GM18508 (cell line): ENCODE data around the gene ANO6.
"Not testable (repeated sequence)": the region's sequence is repeated elsewhere in the genome, so short reads cannot be mapped to it uniquely, and the experiment has no call there.

Experiments used
- ATAC-seq: cut with Tn5 transposase; IDR thresholded peaks from one replicate; pipeline ENCODE4 v1.9.1; 2021; ENCODE audit warnings: moderate number of reproducible peaks; ENCODE audit not compliant: insufficient read depth, unreplicated experiment

Gene ANO6

DNA sequence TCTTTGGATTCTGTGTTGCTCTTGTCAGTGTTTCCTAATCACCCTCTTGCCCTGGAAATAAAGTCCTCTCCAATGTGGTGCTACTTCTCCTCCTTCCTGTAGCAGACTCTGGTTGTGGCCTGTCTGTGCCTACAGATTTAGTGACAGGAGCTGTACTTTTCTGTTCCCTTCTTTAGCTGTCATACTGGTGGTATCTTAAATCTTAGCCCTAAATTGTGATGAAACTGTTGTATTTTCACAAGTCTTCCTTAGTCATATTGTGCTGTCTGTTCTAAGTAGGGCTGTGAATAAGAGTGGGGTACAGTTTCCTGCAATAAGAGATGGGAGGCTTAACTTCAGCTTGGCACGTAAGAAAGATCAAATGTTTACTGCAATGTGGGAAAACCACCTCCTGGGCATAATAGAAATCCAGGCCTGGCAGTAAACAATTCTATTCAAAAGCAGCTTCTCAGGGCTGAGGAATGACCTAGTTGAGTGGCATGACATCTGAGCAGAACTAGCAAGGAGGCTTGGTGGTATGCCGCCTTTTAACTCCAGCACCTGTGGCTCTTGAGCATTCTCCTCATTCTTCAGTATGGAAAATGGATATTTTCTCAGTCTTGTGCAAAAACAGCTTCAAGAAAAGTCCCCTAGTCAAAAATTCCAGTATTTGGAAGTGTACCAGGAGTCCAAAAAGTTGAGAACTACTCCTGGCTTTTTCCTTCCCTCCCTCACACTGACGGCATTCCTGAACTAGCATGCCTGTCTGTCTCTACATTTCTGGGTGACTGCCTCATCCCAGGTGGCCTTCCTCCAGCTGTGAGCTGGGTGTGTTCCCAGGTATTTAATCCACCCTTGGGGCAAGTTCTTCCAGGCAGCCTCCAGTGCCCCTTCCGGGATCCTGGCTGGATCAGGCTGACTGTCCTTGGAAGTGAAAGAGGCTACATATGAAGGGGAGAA, 19.5 kb downstream of the ANO6 start:
- ATAC-seq = no peak

DNA sequence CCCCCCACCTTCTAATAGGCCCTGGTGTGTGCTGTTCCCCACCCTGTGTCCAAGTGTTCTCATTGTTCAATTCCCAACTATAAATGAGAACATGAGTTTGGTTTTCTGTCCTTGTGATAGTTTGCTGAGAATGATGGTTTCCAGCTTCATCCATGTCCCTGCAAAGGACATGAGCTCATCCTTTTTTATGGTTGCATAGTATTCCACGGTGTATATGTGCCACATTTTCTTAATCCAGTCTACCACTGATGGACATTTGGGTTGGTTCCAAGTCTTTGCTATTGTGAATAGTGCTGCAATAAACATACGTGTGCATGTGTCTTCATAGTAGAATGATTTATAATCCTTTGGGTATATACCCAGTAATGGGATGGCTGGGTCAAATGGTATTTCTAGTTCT, 20.5 kb downstream of the ANO6 start:
- not testable (repeated sequence) for ATAC-seq

DNA sequence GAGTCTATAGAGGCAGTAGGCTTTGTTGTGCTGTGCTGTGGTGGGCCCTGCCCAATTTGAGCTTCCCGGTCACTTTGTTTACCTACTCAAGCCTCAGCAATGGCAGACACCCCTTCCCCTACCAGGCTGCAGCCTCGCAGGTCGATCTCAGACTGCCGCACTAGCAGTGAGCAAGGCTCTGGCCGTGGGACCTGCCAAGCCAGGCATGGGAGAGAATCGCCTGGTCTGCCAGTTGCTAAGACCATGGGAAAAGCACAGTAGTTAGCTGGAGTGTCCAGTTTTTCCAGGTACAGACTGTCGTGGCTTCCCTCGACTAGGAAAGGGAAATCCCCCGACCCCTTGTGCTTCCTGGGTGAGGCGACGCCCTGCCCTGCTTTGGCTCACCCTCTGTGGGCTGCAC, 26.3 kb downstream of the ANO6 start:
- no peak for ATAC-seq

DNA sequence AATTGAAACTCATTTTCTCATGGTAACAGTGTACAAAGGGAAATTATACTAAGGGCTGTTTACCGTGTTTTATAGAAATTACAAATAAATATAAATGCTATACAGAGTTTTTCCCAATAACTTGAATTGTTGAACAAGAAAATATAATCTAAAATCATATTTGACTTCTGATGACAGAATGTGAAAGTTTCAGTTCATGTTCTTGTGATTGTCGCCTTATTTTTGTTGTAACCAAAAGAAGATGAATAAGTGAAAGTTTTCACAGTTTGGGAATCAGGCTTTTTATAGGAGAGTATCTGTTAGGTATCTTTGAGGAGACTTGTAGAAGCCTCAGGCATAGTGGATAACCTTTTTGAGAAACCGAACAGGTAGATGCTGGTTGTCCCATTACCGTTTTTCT, 28.1 kb downstream of the ANO6 start:
- peak; percentile 14 for ATAC-seq

DNA sequence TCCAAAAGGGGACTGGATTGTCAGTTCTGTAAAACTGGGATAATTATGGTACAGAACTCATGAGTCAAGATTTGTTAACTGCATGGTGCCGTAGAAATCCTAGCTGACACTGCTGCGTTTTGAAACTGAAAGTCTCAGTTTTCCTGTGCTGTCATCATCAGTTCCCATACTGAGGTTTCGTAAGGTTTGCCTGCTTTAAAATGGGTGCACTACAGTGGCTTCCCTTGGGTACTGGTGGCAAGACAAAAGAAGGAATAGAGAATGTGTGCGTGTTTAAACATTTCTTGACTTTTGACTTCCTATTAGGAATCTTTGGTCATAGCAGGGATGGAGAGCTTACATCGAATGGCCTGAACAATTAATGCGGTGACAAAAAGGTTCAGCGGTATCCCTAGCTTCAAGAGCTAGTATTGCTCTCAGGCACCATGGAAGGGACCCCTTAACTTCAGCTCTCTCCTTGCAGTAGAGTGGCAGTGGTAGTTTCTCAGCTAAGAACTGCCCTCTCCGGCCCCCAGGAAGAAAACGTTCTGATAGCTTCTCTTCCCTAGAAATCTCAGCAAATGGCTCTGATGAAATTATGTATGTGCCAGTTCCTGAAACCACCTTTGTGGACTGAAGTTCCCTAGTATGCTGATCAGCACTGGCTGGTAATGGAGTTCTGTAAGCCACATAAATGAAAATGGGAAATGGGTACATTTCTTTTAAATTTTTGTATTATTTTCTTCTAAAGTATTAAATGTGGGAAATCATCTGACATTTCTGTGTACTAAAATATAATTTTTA, 28.9 kb downstream of the ANO6 start:
- ATAC-seq = peak; percentile 70

DNA sequence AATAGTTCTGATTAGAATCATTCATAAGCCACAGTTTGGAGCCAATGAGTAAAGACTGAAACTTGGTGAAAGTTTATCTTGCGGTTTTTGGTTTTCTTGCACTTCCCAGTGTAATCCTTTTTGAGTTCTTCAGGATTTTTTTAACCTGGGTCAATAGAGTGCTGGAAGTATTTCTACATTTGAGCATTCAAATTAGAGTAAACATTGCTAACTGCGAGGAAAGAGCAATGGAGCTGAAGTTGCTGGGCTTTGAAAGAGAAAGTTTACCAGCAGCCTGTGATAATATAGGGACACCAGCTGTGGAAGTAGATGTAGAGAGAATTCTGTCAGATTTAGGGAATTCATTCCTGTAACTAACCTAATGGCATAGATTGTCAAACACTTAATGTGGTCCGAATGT, 30.3 kb downstream of the ANO6 start:
- no peak for ATAC-seq

DNA sequence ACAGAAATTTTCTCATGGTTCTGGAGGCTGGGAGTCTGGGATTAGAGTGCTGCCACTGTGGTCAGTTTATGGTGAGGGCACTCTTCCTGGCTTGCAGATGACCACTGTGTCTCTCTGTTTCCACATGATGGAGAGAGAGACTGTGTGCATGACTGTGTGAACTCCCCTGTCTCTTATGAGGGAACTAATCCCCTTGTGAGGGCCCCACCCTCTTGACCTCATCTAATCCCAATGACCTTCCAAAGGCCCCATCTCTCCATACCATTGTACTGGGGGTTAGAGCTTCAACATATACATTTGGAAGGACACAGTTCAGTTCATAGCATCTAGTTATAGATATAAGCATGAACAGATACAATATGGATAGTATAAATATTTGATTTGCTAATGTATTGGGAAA, 31.7 kb downstream of the ANO6 start:
- ATAC-seq = no peak

DNA sequence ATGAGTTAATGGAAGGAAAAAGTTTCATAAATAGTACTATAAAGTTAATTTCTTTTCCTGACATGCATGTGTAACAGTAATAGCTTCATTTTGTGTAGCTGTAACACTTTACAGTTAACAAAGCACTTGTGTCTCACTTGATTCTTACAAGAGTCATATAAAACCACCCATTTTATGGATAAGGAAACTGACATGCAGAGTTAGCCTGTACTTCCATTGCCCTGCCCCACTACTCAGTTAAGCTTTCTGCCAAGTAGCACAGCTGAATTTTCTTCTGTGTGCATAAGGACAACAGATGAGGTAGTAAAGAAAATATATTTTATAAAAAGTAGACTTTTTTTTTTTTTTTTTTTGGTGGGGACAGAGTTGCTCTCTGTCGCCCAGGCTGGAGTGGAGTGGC, 32.2 kb downstream of the ANO6 start:
- no peak for ATAC-seq

DNA sequence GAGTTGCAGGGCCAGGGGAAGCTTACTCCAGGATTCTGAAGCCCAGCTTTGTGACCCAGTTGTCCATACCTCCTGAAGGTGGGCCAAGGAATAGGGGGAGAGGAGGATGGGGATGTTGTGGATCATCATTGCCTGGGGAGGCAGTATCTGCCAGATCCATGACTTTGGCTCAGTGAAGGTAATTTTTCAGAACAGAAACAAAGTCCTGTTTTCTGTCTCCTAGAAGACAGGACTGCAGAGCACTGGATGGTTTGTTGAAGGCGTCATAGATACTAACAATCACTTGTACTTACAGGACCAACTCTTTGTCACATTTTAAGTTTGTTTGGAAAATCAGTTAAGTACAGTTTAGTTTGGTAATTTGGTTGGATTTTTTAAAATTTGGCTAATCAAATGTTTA, 38.4 kb downstream of the ANO6 start:
- no peak for ATAC-seq

DNA sequence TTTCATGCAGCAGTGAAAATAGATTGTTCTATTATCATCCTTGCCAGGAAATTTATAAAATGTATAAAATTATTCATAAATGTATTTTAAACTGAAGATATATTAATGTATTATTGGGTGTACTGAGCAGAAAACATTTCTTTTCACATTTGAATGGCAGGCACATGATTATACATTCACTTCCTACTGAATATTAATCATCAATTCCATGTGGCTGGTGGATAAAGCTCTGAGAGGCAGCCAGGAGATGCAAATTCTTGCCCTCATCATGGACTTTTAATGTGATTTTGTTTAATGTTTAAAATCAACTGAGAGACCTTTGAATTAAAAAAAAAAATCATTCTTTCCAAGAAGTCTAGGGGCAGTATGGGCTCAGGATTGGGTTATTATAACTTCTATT, 40.8 kb downstream of the ANO6 start:
- ATAC-seq = no peak

DNA sequence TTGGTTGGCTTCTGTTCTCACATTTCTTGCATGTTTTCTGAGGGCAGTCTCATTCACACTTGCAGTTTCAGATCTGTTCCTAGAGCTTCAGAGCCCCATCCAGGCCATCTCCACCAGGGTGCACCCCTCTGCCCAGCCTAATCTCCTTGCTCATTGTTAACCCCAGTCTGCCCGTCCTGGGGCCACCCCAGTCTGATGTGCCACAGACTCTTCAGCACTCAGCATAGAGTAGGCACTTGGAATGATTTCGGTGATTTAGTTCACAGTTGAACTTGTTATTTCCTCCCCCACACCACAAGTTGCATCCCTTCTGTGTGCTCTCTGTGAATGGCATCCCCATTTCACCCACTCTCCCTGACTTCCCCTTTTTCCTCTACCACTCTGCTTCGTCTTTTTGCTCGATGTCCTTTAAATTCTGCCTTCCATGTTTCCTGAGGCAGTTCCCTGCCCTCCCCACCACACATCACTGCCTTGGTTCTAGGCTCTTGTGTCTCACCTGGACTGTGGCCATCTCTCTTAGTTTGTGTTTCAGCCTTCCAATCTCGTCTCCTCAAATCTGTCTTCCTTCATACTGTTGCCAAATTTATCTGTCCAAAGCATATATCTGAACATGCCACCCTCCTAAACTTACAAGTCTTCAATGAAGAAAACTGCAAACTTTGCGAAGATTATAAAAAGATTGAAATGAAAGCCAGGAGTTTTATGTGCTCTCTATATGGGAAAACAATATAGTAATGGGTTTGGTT, 41.5 kb downstream of the ANO6 start:
- peak; percentile 70 for ATAC-seq

DNA sequence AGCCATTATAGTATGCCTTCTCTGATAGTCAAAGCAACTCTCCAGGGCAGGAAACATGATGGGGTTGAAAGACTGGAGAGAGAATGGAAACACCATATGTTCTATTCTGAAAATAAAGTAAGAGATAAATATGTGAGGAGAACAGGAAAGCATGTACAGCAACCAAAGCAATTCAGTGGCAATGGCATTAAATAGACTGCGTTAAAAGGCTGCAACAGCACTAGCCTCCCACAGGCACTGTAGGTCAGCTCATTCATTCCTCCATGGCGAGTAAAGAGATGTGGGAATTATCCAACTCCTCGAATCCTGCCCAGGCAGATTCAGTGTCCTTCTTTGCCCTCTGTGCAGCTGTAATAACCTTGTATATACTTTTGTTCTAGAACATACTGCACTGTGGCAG, 43.8 kb downstream of the ANO6 start:
- no peak for ATAC-seq

DNA sequence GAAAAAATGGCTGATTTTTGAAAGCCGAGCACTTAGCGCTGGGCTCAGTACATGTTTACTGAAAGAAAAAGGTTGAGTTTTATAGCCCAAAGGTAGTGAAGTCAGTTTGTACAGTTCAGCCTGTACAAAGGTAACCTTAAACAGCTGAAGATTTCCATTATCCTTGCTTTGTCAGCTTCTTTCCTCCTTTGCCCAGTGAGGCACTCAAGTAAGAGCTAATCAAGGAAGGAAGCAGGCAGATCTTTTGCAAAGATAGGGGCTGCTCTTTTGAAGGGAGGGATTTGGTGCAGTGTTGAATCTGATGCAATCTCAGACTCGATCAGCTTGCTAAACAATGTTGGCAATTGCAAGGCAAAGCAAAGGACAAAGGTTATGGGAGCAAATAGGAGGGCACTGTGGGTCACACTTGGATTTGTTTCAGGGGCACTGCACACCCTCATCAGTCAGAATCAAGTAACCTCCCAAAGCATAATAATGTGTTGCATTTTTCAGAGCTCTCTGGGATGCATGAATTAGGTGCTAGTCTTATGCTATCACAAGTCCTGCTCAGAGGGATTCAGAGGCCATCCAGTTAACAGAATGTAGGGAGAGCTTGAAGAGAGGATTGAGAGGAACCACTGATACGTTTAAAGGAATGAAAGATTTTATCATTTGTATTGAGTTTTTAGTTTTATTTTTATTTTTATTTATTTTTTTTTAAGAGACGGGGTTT, 44.4 kb downstream of the ANO6 start:
- ATAC-seq = no peak

DNA sequence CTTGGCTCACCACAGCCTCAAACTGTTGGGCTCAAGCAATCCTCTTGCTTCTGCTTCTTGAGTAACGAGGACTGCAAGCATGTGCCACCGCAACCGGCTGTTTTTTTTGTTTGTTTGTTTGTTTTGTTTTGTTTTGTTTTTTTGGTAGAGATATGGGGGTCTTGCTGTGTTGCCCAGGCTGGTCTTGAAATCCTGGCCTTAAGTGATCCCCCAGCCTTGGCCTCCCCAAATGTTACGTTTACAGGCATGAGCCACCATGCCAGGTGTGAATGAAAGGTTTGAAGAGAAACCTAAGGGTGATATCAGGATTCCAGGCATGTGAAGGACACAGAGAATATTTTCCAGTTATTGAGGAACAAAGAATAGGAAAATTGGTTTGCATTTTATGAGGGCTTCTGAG, 45.0 kb downstream of the ANO6 start:
- ATAC-seq = no peak

DNA sequence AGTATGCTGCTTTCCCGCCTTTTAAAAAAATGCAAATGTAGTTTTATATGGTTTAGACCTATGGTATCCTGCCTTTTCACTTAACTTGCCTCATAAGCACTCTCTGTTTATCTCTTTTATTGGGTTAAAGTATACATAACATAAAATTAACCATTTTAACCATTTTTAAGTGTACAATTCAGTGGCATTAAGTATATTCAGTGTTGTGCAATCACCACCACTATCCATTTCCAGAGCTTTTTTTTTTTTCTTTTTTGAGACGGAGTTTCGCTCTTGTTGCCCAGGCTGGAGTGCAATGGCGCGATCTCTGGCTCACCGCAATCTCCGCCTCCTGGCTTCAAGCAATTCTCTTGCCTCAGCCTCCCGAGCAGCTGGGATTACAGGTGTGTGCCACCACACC, 46.3 kb downstream of the ANO6 start:
- not testable (repeated sequence) for ATAC-seq

DNA sequence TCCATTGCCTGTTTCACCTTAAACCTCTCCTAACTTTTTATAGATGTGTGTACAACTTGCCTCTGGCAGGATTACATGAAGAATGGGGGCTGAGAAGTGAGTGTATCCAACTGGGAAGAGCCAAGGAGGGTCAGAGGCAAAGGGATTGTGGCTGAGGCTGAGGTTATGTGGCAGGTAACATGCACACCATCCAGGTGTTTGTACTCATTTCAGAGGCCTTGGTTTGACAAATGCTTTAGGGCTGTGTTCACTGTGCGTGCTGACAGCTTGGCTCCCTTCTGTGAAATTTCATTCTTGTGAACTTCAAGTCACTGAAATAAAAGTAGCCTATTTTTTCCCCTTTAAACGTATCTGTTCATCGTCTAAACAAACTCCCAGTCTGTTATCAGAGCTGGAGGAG, 47.7 kb downstream of the ANO6 start:
- no peak for ATAC-seq

DNA sequence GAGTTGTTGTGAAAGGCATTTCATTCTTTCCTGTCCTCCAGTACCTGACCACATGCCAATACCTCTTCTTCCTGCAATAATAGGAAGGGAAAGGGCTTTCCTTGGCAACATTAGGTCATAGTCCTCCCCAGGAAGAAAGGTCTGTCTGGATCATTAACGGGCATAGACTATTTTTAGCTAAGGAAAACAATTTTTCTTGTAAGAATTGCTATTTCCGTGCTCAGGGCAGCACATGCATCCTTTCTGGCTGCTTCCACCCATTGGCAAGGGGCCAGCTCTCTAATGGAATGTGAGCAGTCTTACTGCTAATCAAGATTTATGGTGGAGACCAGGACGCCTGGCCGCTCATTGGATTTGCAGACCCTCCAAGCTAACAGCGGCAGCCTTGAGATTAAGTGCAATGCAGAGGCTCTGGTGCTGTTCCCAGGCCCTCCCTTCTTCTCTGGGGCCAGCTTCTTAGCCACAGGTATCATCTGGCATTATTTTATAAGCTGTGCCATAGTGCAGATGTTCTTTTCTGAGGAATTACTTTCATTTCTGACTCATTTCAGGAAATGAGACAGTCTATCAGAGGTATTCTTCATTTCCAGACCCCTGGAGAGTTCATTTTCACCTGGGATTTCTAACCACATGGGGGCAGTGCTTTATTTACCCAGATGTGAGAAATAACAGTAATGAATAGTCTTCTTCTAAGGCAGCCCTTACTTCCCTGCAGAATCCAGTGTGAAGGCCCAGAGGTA, 52.9 kb downstream of the ANO6 start:
- ATAC-seq = no peak

DNA sequence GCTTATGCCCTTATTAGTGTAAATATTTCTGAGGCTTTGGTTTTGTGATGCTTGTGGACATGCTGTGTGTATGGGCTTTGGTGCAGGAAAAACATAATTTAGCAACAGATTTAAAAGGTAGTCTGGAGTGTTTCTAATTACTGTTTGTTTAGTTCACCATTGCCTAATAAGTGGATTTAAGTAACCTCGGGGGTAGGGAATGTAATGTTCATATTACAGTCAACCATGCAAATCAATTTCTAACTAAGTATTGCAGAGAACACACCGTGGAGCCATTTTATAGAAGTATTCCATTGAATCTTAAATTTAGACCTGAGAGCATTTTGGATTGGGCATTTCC, 53.5 kb downstream of the ANO6 start:
- ATAC-seq = no peak

DNA sequence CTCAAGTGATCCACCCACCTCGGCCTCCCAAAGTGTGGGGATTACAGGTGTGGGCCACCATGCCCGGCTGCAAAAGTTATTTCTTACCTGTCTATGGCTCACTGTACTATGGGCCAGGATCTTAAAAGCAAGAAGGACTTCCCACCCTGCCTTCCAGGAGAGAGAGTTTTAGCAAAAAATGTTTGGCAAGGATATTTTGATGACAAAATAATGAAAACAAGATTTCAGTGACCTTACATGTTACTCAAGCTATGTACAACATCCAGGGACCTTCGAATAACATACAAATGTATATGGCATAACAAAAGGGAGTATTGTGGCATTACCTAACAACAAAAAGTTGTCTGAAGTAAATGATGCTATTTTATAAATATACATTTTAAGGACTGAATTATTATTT, 55.1 kb downstream of the ANO6 start:
- no peak for ATAC-seq
